WTC11 (cell line): Measurements from ENCODE around the gene NELFCD. TPM values are rescaled to one million over a fixed set of nuclear protein-coding genes. Genes with fewer than 3 reads are reported as not detected.

Experiments used
- ATAC-seq: fragments of 200-7000 bp; cut with Tn5 transposase; 2 replicates; pipeline ENCODE4 v1.10.0; 2021; ENCODE audit warnings: mild to moderate bottlenecking, moderate library complexity
- CTCF ChIA-PET: fragments of 300-600 bp; sonication (Branson Sonifier 250); formaldehyde crosslinking; loops from one replicate; lab custom pipeline; 2021; ENCODE audit warnings: antibody characterized with exemption; lab: Charles Lee
- POLR2A ChIA-PET: fragments of 350-600 bp; sonication (Branson Sonifier 250); formaldehyde crosslinking; loops from one replicate; lab custom pipeline; 2021; ENCODE audit warnings: antibody characterized with exemption; lab: Charles Lee
- DNase-seq: peaks from one replicate; pipeline ENCODE4 v3.0.0; 2021; ENCODE audit warnings: low spot score
- H3K27ac Mint-ChIP-seq: 2 replicates; pipeline ENCODE4 v1.8.0; 2021; ENCODE audit warnings: mixed read lengths
- H3K27me3 Mint-ChIP-seq: 2 replicates; pipeline ENCODE4 v1.8.0; 2021; ENCODE audit warnings: low read depth, mild to moderate bottlenecking, moderate library complexity, mixed read lengths
- H3K36me3 Mint-ChIP-seq: 2 replicates; pipeline ENCODE4 v1.8.0; 2021; ENCODE audit warnings: mixed read lengths
- H3K4me1 Mint-ChIP-seq: 2 replicates; pipeline ENCODE4 v1.8.0; 2022; ENCODE audit warnings: mixed read lengths
- H3K4me3 Mint-ChIP-seq: 2 replicates; pipeline ENCODE4 v1.8.0; 2021; ENCODE audit warnings: mild to moderate bottlenecking, moderate library complexity, mixed read lengths
- H3K9me3 Mint-ChIP-seq: 2 replicates; pipeline ENCODE4 v1.8.0; 2021; ENCODE audit warnings: mixed read lengths
- ATF6 ChIP-seq: sonication (generic); formaldehyde crosslinking; IDR thresholded peaks from 2 replicates; pipeline ENCODE4 v1.8.1; 2023; ENCODE audit warnings: mild to moderate bottlenecking, missing genetic modification reagents
- CDX4 ChIP-seq: fragments of 250-450 bp; sonication (Bioruptor Pico); IDR thresholded peaks from 2 replicates; pipeline ENCODE4 v1.9.0; 2021; ENCODE audit warnings: moderate library complexity, mild to moderate bottlenecking, inconsistent platforms, borderline replicate concordance
- CREB1 ChIP-seq: sonication (generic); formaldehyde crosslinking; IDR thresholded peaks from 2 replicates; pipeline ENCODE4 v1.8.0; 2023; ENCODE audit warnings: mild to moderate bottlenecking, missing genetic modification reagents
- E2F5 ChIP-seq: sonication (generic); formaldehyde crosslinking; IDR thresholded peaks from 2 replicates; pipeline ENCODE4 v1.8.1; 2022; ENCODE audit warnings: mild to moderate bottlenecking, moderate library complexity, missing genetic modification reagents
- FOXJ3 ChIP-seq: sonication (generic); formaldehyde crosslinking; IDR thresholded peaks from 2 replicates; pipeline ENCODE4 v1.9.0; 2021; ENCODE audit warnings: missing genetic modification reagents, mild to moderate bottlenecking, borderline replicate concordance
- FOXP1 ChIP-seq: sonication (generic); formaldehyde crosslinking; IDR thresholded peaks from 2 replicates; pipeline ENCODE4 v1.8.0; 2022; ENCODE audit warnings: missing genetic modification reagents, mild to moderate bottlenecking, moderate library complexity, borderline replicate concordance
- FOXP4 ChIP-seq: sonication (generic); formaldehyde crosslinking; IDR thresholded peaks from 2 replicates; pipeline ENCODE4 v1.8.0; 2022; ENCODE audit warnings: mild to moderate bottlenecking, missing genetic modification reagents
- JUN ChIP-seq: sonication (generic); formaldehyde crosslinking; IDR thresholded peaks from 2 replicates; pipeline ENCODE4 v1.8.0; 2023; ENCODE audit warnings: mild to moderate bottlenecking, missing genetic modification reagents
- MLX ChIP-seq: sonication (generic); formaldehyde crosslinking; IDR thresholded peaks from 2 replicates; pipeline ENCODE4 v1.8.1; 2023; ENCODE audit warnings: mild to moderate bottlenecking, missing genetic modification reagents, moderate library complexity
- MXD4 ChIP-seq: fragments of 250-450 bp; sonication (Bioruptor Pico); IDR thresholded peaks from 2 replicates; pipeline ENCODE4 v1.8.0; 2021; ENCODE audit warnings: mild to moderate bottlenecking, moderate library complexity, borderline replicate concordance
- NFATC4 ChIP-seq: fragments of 250-450 bp; sonication (Bioruptor Pico); IDR thresholded peaks from 2 replicates; pipeline ENCODE4 v1.9.0; 2021; ENCODE audit warnings: mild to moderate bottlenecking
- NFYB ChIP-seq: sonication (generic); formaldehyde crosslinking; conservative IDR thresholded peaks from 2 replicates; pipeline ENCODE4 v1.8.0; 2022; ENCODE audit warnings: low read depth, missing genetic modification reagents
- TEAD1 ChIP-seq: sonication (generic); formaldehyde crosslinking; IDR thresholded peaks from 2 replicates; pipeline ENCODE4 v1.8.0; 2022; ENCODE audit warnings: mild to moderate bottlenecking, missing genetic modification reagents
- ZNF317 ChIP-seq: sonication (generic); formaldehyde crosslinking; IDR thresholded peaks from 2 replicates; pipeline ENCODE4 v1.8.1; 2023; ENCODE audit warnings: low read depth, mild to moderate bottlenecking, moderate library complexity, missing genetic modification reagents, borderline replicate concordance
- ZNF423 ChIP-seq: fragments of 250-450 bp; sonication (Bioruptor Pico); IDR thresholded peaks from 2 replicates; pipeline ENCODE4 v2.1.2; 2022; ENCODE audit warnings: mild to moderate bottlenecking, moderate library complexity
- total RNA-seq: library from RNA; stranded (reverse); gene quantifications from 3 replicates; pipeline ENCODE4 v1.2.3, GENCODE V29; 2021
- TF ChIP-seq, protein P1 (sequence below): sonication (generic); formaldehyde crosslinking; IDR thresholded peaks from 2 replicates; pipeline ENCODE4 v1.8.0; 2023; ENCODE audit warnings: missing genetic modification reagents, mild to moderate bottlenecking, borderline replicate concordance
- TF ChIP-seq, protein P2 (sequence below): sonication (generic); formaldehyde crosslinking; IDR thresholded peaks from 2 replicates; pipeline ENCODE4 v1.8.1; 2023; ENCODE audit warnings: mild to moderate bottlenecking, missing genetic modification reagents
- TF ChIP-seq, protein P3 (sequence below): sonication (generic); formaldehyde crosslinking; IDR thresholded peaks from 2 replicates; pipeline ENCODE4 v1.8.0; 2022; ENCODE audit warnings: mild to moderate bottlenecking, missing genetic modification reagents

Gene NELFCD
- total RNA-seq, 1 experiment from 2014 or later, result 66.9 TPM

GRCh38 chr20:59004763-59005522 lies 23.9 kb downstream of the NELFCD start:
- Mint-ChIP-seq H3K27ac (no peak overlapping the region), H3K4me1 (peaks cover 12% of the 10 kb centered on the region), H3K9me3 (no peaks in the 10 kb centered on the region), H3K36me3 (no peaks in the 10 kb centered on the region), H3K4me3 (no peak overlapping the region), H3K27me3 (peaks cover 23% of the 10 kb centered on the region)
- no peak for DNase-seq
- ChIA-PET POLR2A (no interaction called here), CTCF (no interaction called here)
- no peak for ATAC-seq
- TF ChIP-seq, protein P1, sequence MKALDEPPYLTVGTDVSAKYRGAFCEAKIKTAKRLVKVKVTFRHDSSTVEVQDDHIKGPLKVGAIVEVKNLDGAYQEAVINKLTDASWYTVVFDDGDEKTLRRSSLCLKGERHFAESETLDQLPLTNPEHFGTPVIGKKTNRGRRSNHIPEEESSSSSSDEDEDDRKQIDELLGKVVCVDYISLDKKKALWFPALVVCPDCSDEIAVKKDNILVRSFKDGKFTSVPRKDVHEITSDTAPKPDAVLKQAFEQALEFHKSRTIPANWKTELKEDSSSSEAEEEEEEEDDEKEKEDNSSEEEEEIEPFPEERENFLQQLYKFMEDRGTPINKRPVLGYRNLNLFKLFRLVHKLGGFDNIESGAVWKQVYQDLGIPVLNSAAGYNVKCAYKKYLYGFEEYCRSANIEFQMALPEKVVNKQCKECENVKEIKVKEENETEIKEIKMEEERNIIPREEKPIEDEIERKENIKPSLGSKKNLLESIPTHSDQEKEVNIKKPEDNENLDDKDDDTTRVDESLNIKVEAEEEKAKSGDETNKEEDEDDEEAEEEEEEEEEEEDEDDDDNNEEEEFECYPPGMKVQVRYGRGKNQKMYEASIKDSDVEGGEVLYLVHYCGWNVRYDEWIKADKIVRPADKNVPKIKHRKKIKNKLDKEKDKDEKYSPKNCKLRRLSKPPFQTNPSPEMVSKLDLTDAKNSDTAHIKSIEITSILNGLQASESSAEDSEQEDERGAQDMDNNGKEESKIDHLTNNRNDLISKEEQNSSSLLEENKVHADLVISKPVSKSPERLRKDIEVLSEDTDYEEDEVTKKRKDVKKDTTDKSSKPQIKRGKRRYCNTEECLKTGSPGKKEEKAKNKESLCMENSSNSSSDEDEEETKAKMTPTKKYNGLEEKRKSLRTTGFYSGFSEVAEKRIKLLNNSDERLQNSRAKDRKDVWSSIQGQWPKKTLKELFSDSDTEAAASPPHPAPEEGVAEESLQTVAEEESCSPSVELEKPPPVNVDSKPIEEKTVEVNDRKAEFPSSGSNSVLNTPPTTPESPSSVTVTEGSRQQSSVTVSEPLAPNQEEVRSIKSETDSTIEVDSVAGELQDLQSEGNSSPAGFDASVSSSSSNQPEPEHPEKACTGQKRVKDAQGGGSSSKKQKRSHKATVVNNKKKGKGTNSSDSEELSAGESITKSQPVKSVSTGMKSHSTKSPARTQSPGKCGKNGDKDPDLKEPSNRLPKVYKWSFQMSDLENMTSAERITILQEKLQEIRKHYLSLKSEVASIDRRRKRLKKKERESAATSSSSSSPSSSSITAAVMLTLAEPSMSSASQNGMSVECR, result no peak
- TF ChIP-seq, protein P2, sequence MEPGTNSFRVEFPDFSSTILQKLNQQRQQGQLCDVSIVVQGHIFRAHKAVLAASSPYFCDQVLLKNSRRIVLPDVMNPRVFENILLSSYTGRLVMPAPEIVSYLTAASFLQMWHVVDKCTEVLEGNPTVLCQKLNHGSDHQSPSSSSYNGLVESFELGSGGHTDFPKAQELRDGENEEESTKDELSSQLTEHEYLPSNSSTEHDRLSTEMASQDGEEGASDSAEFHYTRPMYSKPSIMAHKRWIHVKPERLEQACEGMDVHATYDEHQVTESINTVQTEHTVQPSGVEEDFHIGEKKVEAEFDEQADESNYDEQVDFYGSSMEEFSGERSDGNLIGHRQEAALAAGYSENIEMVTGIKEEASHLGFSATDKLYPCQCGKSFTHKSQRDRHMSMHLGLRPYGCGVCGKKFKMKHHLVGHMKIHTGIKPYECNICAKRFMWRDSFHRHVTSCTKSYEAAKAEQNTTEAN (CRISPR knock-in tag), result no peak
- TF ChIP-seq FOXJ3, result no peak
- no peak for TF ChIP-seq ATF6 (CRISPR knock-in tag)
- TF ChIP-seq MLX (CRISPR knock-in tag), result no peak
- TF ChIP-seq NFYB, result no peak
- no peak for TF ChIP-seq E2F5
- no peak for TF ChIP-seq CREB1 (CRISPR knock-in tag)
- no peak for TF ChIP-seq CDX4
- TF ChIP-seq MXD4 (CRISPR knock-in tag), result no peak
- TF ChIP-seq NFATC4 (CRISPR knock-in tag), result no peak
- no peak for TF ChIP-seq ZNF423 (CRISPR knock-in tag)

- peaks cover 28% of the 10 kb centered on the region for H3K27me3 Mint-ChIP-seq
- H3K9me3 Mint-ChIP-seq, result no peaks in the 10 kb centered on the region
- CTCF ChIA-PET, result no interaction called here
- H3K4me1 Mint-ChIP-seq, result peaks cover 16% of the 10 kb centered on the region
- H3K36me3 Mint-ChIP-seq, result no peaks in the 10 kb centered on the region
- no peak overlapping the region for H3K27ac Mint-ChIP-seq
- ATAC-seq (no peak), DNase-seq (no peak)
- POLR2A ChIA-PET, result no interaction called here
- peak overlapping the region; percentile 60 for H3K4me3 Mint-ChIP-seq
- TF ChIP-seq CREB1 (CRISPR knock-in tag), result no peak
- no peak for TF ChIP-seq ZNF317 (CRISPR knock-in tag)
- TF ChIP-seq FOXP4, result no peak
- no peak for TF ChIP-seq JUN (CRISPR knock-in tag)
- TF ChIP-seq, protein P3, sequence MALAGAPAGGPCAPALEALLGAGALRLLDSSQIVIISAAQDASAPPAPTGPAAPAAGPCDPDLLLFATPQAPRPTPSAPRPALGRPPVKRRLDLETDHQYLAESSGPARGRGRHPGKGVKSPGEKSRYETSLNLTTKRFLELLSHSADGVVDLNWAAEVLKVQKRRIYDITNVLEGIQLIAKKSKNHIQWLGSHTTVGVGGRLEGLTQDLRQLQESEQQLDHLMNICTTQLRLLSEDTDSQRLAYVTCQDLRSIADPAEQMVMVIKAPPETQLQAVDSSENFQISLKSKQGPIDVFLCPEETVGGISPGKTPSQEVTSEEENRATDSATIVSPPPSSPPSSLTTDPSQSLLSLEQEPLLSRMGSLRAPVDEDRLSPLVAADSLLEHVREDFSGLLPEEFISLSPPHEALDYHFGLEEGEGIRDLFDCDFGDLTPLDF (CRISPR knock-in tag), result no peak
- TF ChIP-seq TEAD1 (CRISPR knock-in tag), result no peak
- no peak for TF ChIP-seq FOXP1
- TF ChIP-seq FOXJ3, result no peak
Measured at GRCh38 chr20:59005523-59006166, 24.6 kb downstream of the NELFCD start.
